WTC11 (cell line): ENCODE data around the gene CRIP1. TPM values are rescaled to one million over a fixed set of nuclear protein-coding genes. Genes with fewer than 3 reads are reported as not detected.

ENCODE experiments used
- ATAC-seq: fragments of 200-7000 bp; cut with Tn5 transposase; 2 replicates; pipeline ENCODE4 v1.10.0; 2021; ENCODE audit warnings: mild to moderate bottlenecking, moderate library complexity
- CTCF ChIA-PET: fragments of 300-600 bp; sonication (Branson Sonifier 250); formaldehyde crosslinking; loops from one replicate; lab custom pipeline; 2021; ENCODE audit warnings: antibody characterized with exemption; lab: Charles Lee
- POLR2A ChIA-PET: fragments of 350-600 bp; sonication (Branson Sonifier 250); formaldehyde crosslinking; loops from one replicate; lab custom pipeline; 2021; ENCODE audit warnings: antibody characterized with exemption; lab: Charles Lee
- DNase-seq: peaks from one replicate; pipeline ENCODE4 v3.0.0; 2021; ENCODE audit warnings: low spot score
- H3K27ac Mint-ChIP-seq: 2 replicates; pipeline ENCODE4 v1.8.0; 2021; ENCODE audit warnings: mixed read lengths
- H3K27me3 Mint-ChIP-seq: 2 replicates; pipeline ENCODE4 v1.8.0; 2021; ENCODE audit warnings: low read depth, mild to moderate bottlenecking, moderate library complexity, mixed read lengths
- H3K36me3 Mint-ChIP-seq: 2 replicates; pipeline ENCODE4 v1.8.0; 2021; ENCODE audit warnings: mixed read lengths
- H3K4me1 Mint-ChIP-seq: 2 replicates; pipeline ENCODE4 v1.8.0; 2022; ENCODE audit warnings: mixed read lengths
- H3K4me3 Mint-ChIP-seq: 2 replicates; pipeline ENCODE4 v1.8.0; 2021; ENCODE audit warnings: mild to moderate bottlenecking, moderate library complexity, mixed read lengths
- H3K9me3 Mint-ChIP-seq: 2 replicates; pipeline ENCODE4 v1.8.0; 2021; ENCODE audit warnings: mixed read lengths
- CBFB ChIP-seq: sonication (generic); formaldehyde crosslinking; IDR thresholded peaks from 2 replicates; pipeline ENCODE4 v1.8.1; 2022; ENCODE audit warnings: mild to moderate bottlenecking, low read depth, missing genetic modification reagents
- CDX4 ChIP-seq: fragments of 250-450 bp; sonication (Bioruptor Pico); IDR thresholded peaks from 2 replicates; pipeline ENCODE4 v1.9.0; 2021; ENCODE audit warnings: moderate library complexity, mild to moderate bottlenecking, inconsistent platforms, borderline replicate concordance
- CREB1 ChIP-seq: sonication (generic); formaldehyde crosslinking; IDR thresholded peaks from 2 replicates; pipeline ENCODE4 v1.8.0; 2023; ENCODE audit warnings: mild to moderate bottlenecking, missing genetic modification reagents
- FOXK1 ChIP-seq: sonication (generic); formaldehyde crosslinking; IDR thresholded peaks from 2 replicates; pipeline ENCODE4 v1.8.0; 2022; ENCODE audit warnings: mild to moderate bottlenecking, moderate library complexity, missing genetic modification reagents
- GRHL2 ChIP-seq: fragments of 250-450 bp; sonication (Bioruptor Pico); IDR thresholded peaks from 2 replicates; pipeline ENCODE4 v1.8.0; 2022; ENCODE audit warnings: mild to moderate bottlenecking, moderate library complexity; ENCODE audit not compliant: insufficient replicate concordance, severe bottlenecking
- JAZF1 ChIP-seq: fragments of 250-450 bp; sonication (Bioruptor Pico); IDR thresholded peaks from 2 replicates; pipeline ENCODE4 v1.9.0; 2021; ENCODE audit warnings: moderate library complexity, mild to moderate bottlenecking, inconsistent platforms
- JUN ChIP-seq: sonication (generic); formaldehyde crosslinking; IDR thresholded peaks from 2 replicates; pipeline ENCODE4 v1.8.0; 2023; ENCODE audit warnings: mild to moderate bottlenecking, missing genetic modification reagents
- NFE2L1 ChIP-seq: sonication (generic); formaldehyde crosslinking; IDR thresholded peaks from 2 replicates; pipeline ENCODE4 v1.8.1; 2023; ENCODE audit warnings: missing genetic modification reagents
- PREB ChIP-seq: sonication (generic); formaldehyde crosslinking; IDR thresholded peaks from 2 replicates; pipeline ENCODE4 v1.8.1; 2022; ENCODE audit warnings: mild to moderate bottlenecking, missing genetic modification reagents, moderate library complexity, borderline replicate concordance
- PRRX2 ChIP-seq: fragments of 250-450 bp; sonication (Bioruptor Pico); IDR thresholded peaks from 2 replicates; pipeline ENCODE4 v1.8.0; 2021; ENCODE audit warnings: mild to moderate bottlenecking
- SMAD4 ChIP-seq: sonication (generic); formaldehyde crosslinking; IDR thresholded peaks from 2 replicates; pipeline ENCODE4 v1.8.0; 2022; ENCODE audit warnings: mild to moderate bottlenecking, missing genetic modification reagents
- SP1 ChIP-seq: sonication (generic); formaldehyde crosslinking; conservative IDR thresholded peaks from 2 replicates; pipeline ENCODE4 v1.8.1; 2022; ENCODE audit warnings: missing genetic modification reagents
- TP53 ChIP-seq: sonication (generic); formaldehyde crosslinking; IDR thresholded peaks from 2 replicates; pipeline ENCODE4 v1.8.1; 2023; ENCODE audit warnings: mild to moderate bottlenecking, missing genetic modification reagents
- USF2 ChIP-seq: sonication (generic); formaldehyde crosslinking; IDR thresholded peaks from 2 replicates; pipeline ENCODE4 v1.8.1; 2023; ENCODE audit warnings: mild to moderate bottlenecking, missing genetic modification reagents, moderate library complexity
- ZNF263 ChIP-seq: sonication (generic); formaldehyde crosslinking; IDR thresholded peaks from 2 replicates; pipeline ENCODE4 v1.8.1; 2022; ENCODE audit warnings: low read depth, mild to moderate bottlenecking, moderate library complexity, missing genetic modification reagents
- ZNF317 ChIP-seq: sonication (generic); formaldehyde crosslinking; IDR thresholded peaks from 2 replicates; pipeline ENCODE4 v1.8.1; 2023; ENCODE audit warnings: low read depth, mild to moderate bottlenecking, moderate library complexity, missing genetic modification reagents, borderline replicate concordance
- total RNA-seq: library from RNA; stranded (reverse); gene quantifications from 3 replicates; pipeline ENCODE4 v1.2.3, GENCODE V29; 2021
- TF ChIP-seq, protein P1 (sequence below): sonication (generic); formaldehyde crosslinking; conservative IDR thresholded peaks from 2 replicates; pipeline ENCODE4 v1.8.1; 2022; ENCODE audit warnings: mild to moderate bottlenecking, missing genetic modification reagents
- TF ChIP-seq, protein P2 (sequence below): sonication (generic); formaldehyde crosslinking; IDR thresholded peaks from 2 replicates; pipeline ENCODE4 v1.8.0; 2023; ENCODE audit warnings: missing genetic modification reagents, mild to moderate bottlenecking, borderline replicate concordance
- TF ChIP-seq, protein P3 (sequence below): fragments of 250-450 bp; sonication (Bioruptor Pico); IDR thresholded peaks from 2 replicates; pipeline ENCODE4 v1.9.0; 2021; ENCODE audit warnings: mild to moderate bottlenecking
- TF ChIP-seq, protein P4 (sequence below): sonication (generic); formaldehyde crosslinking; IDR thresholded peaks from 2 replicates; pipeline ENCODE4 v1.8.0; 2022; ENCODE audit warnings: missing genetic modification reagents

The CRIP1 gene
- total RNA-seq, 1 experiment from 2014 or later = 9.0 TPM

DNA sequence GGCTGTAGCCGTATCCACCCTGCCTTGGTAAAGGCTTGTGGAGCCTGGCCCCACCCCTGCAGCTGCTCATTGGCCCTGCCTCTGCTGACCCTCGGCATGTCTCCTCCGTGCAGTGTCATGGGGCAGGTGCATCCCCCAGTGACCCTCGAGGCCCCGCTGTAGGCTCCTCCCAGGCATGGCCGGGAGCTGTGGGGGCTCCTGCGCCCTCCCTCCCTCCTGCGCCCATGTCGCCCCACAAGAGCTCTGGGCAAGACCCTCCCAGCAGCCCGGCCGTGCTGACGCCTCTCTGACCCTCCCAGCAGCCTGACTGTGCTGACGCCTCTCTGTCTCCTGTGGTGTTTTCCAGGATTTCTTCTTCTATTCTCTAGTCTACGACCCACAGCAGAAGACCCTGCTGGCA is 32.8 kb upstream of the CRIP1 start:
- POLR2A ChIA-PET = no interaction called here
- CTCF ChIA-PET = interaction anchor here (1.1 to 2.9 kb wide), 2 partner anchors 17 to 27 kb away, joined by 4 to 9 read pairs; no protein-coding TSS in a partner anchor

More for the DNA sequence above, 32.8 kb upstream of the CRIP1 start:
- no peak for DNase-seq
- Mint-ChIP-seq H3K4me1 (no peaks in the 10 kb centered on the region), H3K4me3 (no peak overlapping the region)
- ATAC-seq = no peak
- TF ChIP-seq, protein P1, sequence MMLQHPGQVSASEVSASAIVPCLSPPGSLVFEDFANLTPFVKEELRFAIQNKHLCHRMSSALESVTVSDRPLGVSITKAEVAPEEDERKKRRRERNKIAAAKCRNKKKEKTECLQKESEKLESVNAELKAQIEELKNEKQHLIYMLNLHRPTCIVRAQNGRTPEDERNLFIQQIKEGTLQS (CRISPR knock-in tag) = no peak
- TF ChIP-seq SP1 = no peak
- TF ChIP-seq TP53 (CRISPR knock-in tag) = no peak
- TF ChIP-seq, protein P2, sequence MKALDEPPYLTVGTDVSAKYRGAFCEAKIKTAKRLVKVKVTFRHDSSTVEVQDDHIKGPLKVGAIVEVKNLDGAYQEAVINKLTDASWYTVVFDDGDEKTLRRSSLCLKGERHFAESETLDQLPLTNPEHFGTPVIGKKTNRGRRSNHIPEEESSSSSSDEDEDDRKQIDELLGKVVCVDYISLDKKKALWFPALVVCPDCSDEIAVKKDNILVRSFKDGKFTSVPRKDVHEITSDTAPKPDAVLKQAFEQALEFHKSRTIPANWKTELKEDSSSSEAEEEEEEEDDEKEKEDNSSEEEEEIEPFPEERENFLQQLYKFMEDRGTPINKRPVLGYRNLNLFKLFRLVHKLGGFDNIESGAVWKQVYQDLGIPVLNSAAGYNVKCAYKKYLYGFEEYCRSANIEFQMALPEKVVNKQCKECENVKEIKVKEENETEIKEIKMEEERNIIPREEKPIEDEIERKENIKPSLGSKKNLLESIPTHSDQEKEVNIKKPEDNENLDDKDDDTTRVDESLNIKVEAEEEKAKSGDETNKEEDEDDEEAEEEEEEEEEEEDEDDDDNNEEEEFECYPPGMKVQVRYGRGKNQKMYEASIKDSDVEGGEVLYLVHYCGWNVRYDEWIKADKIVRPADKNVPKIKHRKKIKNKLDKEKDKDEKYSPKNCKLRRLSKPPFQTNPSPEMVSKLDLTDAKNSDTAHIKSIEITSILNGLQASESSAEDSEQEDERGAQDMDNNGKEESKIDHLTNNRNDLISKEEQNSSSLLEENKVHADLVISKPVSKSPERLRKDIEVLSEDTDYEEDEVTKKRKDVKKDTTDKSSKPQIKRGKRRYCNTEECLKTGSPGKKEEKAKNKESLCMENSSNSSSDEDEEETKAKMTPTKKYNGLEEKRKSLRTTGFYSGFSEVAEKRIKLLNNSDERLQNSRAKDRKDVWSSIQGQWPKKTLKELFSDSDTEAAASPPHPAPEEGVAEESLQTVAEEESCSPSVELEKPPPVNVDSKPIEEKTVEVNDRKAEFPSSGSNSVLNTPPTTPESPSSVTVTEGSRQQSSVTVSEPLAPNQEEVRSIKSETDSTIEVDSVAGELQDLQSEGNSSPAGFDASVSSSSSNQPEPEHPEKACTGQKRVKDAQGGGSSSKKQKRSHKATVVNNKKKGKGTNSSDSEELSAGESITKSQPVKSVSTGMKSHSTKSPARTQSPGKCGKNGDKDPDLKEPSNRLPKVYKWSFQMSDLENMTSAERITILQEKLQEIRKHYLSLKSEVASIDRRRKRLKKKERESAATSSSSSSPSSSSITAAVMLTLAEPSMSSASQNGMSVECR (CRISPR knock-in tag) = no peak
- no peak for TF ChIP-seq JUN
- no peak for TF ChIP-seq PRRX2 (CRISPR knock-in tag)
- no peak for TF ChIP-seq FOXK1 (CRISPR knock-in tag)
- no peak for TF ChIP-seq SMAD4 (CRISPR knock-in tag)
- TF ChIP-seq ZNF317 (CRISPR knock-in tag) = no peak
- no peak for TF ChIP-seq USF2
- TF ChIP-seq GRHL2 (CRISPR knock-in tag) = no peak
- TF ChIP-seq CREB1 (CRISPR knock-in tag) = no peak
- TF ChIP-seq NFE2L1 = no peak
- TF ChIP-seq CDX4 (CRISPR knock-in tag) = no peak
- TF ChIP-seq, protein P3, sequence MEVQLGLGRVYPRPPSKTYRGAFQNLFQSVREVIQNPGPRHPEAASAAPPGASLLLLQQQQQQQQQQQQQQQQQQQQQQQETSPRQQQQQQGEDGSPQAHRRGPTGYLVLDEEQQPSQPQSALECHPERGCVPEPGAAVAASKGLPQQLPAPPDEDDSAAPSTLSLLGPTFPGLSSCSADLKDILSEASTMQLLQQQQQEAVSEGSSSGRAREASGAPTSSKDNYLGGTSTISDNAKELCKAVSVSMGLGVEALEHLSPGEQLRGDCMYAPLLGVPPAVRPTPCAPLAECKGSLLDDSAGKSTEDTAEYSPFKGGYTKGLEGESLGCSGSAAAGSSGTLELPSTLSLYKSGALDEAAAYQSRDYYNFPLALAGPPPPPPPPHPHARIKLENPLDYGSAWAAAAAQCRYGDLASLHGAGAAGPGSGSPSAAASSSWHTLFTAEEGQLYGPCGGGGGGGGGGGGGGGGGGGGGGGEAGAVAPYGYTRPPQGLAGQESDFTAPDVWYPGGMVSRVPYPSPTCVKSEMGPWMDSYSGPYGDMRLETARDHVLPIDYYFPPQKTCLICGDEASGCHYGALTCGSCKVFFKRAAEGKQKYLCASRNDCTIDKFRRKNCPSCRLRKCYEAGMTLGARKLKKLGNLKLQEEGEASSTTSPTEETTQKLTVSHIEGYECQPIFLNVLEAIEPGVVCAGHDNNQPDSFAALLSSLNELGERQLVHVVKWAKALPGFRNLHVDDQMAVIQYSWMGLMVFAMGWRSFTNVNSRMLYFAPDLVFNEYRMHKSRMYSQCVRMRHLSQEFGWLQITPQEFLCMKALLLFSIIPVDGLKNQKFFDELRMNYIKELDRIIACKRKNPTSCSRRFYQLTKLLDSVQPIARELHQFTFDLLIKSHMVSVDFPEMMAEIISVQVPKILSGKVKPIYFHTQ = no peak
- no peak for TF ChIP-seq PREB (CRISPR knock-in tag)
- TF ChIP-seq JAZF1 (CRISPR knock-in tag) = no peak
- no peak for TF ChIP-seq ZNF263 (CRISPR knock-in tag)
- TF ChIP-seq, protein P4, sequence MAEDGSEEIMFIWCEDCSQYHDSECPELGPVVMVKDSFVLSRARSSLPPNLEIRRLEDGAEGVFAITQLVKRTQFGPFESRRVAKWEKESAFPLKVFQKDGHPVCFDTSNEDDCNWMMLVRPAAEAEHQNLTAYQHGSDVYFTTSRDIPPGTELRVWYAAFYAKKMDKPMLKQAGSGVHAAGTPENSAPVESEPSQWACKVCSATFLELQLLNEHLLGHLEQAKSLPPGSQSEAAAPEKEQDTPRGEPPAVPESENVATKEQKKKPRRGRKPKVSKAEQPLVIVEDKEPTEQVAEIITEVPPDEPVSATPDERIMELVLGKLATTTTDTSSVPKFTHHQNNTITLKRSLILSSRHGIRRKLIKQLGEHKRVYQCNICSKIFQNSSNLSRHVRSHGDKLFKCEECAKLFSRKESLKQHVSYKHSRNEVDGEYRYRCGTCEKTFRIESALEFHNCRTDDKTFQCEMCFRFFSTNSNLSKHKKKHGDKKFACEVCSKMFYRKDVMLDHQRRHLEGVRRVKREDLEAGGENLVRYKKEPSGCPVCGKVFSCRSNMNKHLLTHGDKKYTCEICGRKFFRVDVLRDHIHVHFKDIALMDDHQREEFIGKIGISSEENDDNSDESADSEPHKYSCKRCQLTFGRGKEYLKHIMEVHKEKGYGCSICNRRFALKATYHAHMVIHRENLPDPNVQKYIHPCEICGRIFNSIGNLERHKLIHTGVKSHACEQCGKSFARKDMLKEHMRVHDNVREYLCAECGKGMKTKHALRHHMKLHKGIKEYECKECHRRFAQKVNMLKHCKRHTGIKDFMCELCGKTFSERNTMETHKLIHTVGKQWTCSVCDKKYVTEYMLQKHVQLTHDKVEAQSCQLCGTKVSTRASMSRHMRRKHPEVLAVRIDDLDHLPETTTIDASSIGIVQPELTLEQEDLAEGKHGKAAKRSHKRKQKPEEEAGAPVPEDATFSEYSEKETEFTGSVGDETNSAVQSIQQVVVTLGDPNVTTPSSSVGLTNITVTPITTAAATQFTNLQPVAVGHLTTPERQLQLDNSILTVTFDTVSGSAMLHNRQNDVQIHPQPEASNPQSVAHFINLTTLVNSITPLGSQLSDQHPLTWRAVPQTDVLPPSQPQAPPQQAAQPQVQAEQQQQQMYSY (CRISPR knock-in tag) = no peak
- TF ChIP-seq CBFB (CRISPR knock-in tag) = no peak
- TF ChIP-seq, all 79 proteins: peak for 0
- no peaks in the 10 kb centered on the region for H3K27me3 Mint-ChIP-seq
- H3K36me3 Mint-ChIP-seq = peaks cover 33% of the 10 kb centered on the region
- H3K9me3 Mint-ChIP-seq = no peaks in the 10 kb centered on the region
- H3K27ac Mint-ChIP-seq = no peak overlapping the region
